HS-5 (cell line): ENCODE results near the gene DLX2.

Experiments used
- DNase-seq: peaks from one replicate; pipeline ENCODE4 v3.0.0-alpha.2; 2012; ENCODE audit warnings: low read depth

DLX2 gene

GRCh38 chr2:172094294-172095145 lies 8.2 kb downstream of the DLX2 start:
- DNase-seq: no peak

GRCh38 chr2:172093416-172094293 lies 9.0 kb downstream of the DLX2 start:
- DNase-seq: no peak

DNA sequence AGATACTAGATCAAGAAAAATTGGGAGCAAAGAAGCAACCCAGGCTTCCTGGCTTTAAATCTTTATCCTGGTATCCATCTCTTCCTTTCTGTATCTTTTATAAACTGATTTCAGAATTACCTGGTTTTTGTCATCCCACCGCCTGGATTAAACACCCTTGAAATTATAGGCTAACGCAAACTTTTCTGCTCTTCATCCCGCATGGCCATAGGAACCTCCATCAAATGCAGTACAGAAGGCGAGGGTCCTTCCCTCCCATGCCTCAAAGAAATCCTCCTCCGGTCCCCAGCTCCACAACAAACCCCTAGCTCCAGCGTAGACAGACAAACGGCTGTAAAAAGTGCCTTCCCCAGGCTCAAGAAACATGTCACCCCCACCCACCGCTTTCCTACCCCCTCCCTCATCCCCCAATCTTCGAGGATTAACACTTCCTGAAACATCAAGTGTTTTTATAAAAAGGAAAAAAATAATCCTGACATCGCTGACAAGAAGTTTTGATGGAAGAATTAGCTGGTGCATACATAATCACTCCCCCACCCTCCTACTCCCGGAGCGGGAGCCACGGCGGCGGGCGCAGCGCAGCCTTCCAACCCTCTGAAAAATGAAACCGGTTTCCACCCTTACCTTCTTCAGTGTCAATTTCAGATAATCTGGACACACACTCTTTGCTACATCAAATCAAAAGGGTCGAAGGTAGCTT lies 9.8 kb downstream of the DLX2 start:
- no peak for DNase-seq

GRCh38 chr2:172091761-172092566 lies 10.7 kb downstream of the DLX2 start:
- DNase-seq: no peak

DNA sequence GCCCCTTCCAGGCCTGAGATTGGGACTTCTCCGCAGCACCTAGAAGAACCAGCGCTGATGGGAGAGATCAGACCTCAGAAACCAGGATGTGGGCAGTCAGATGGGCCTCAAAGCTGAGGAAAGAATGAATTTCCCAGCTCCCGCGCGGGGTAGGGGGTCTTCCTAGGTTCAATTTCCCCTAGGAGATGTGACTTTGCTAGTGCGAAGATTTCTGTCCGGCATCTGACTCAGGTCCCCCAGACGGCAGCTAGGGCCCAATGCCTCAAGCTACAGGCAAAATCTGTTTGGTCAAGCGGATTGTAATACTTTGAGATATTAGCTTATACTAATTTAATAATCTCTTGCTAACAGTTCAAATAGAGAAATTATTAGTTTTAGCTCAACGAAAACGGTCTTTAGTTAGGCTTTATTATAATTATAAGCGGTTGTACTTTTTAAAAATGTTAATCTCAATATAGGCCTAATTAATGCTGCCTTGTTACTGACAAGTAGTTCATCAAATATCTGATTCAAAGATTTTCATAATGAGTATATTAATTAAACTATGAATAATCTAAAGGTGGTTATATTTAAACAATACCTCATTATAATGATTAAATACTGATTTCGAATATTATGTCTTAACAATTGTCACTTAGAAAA lies 11.6 kb downstream of the DLX2 start:
- DNase-seq: no peak

GRCh38 chr2:172090044-172090961 lies 12.4 kb downstream of the DLX2 start:
- DNase-seq: no peak

- no peak for DNase-seq
Observed at GRCh38 chr2:172089633-172090032, 13.1 kb downstream of the DLX2 start.

GRCh38 chr2:172089005-172089504 lies 13.6 kb downstream of the DLX2 start:
- DNase-seq: no peak

DNA sequence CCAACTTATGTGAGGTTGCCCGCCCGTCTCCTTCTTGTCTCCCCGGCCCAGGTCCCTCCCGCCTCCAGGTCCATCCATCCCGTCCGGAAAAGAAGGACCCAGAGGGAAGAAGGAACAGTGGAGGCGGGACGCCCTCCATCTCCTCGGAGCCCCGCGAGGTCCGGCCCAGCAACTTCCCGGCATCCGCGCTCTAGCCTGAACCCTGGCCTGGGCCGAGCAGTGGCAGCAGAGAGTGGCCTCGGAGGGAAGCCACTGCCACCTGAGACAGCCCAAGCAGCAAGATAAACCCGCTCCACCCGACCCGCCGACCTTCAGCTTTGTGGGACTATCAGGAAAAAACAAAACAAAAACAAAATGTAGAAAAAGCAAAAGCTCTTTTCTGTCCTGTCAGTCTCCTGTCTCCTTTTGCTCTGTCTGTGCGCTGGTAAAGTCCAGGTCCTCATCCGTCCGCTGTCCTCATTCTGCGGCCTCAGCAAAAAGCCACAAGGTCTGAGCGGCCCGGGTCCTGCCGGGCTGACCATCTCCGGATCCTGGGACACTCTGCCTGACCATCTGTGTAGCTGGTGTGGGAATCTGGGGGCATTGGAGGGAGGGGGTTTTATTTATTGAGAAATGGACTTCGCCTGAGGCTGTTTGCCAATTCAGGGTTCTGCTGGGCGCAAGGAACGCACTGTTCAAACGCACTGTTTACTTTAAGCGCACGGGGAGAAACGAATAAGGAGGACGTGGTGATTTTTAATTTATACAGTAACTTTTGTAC lies 14.3 kb downstream of the DLX2 start:
- no peak for DNase-seq

- no peak for DNase-seq
Observed at GRCh38 chr2:172087780-172088244, 14.9 kb downstream of the DLX2 start.

GRCh38 chr2:172087207-172087779 lies 15.4 kb downstream of the DLX2 start:
- no peak for DNase-seq

GRCh38 chr2:172086241-172087206 lies 16.2 kb downstream of the DLX2 start:
- no peak for DNase-seq

GRCh38 chr2:172085460-172086159 lies 17.1 kb downstream of the DLX2 start, which contains the start of gene DLX1:
DLX1 (plus strand) TSS chr2:172085507; CDS start chr2:172085678, 171 bp downstream.
- DNase-seq: no peak

GRCh38 chr2:172084645-172085459 lies 17.8 kb downstream of the DLX2 start:
- peak; percentile 94 for DNase-seq

DNA sequence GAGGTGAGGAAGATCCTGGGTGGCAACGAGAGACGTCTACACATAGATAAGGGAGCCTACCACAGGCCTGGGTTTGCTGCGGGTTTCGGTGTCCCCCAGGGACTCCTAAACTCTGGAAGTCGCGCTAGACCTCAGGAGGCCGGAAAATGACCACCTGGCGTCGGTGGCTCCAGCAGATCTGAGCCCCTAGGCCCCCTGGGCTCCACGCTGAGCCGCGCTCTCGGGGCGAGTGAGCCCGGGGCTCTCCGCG lies 18.4 kb downstream of the DLX2 start:
- DNase-seq: no peak
